ENCODE results near the gene IRF1.

The IRF1 gene

GRCh38 chr5:132500244-132500930, 9.8 kb upstream of the IRF1 start:
- DNase-seq, result no peak

GRCh38 chr5:132499440-132500243, 9.1 kb upstream of the IRF1 start:
- DNase-seq, result no peak

DNA sequence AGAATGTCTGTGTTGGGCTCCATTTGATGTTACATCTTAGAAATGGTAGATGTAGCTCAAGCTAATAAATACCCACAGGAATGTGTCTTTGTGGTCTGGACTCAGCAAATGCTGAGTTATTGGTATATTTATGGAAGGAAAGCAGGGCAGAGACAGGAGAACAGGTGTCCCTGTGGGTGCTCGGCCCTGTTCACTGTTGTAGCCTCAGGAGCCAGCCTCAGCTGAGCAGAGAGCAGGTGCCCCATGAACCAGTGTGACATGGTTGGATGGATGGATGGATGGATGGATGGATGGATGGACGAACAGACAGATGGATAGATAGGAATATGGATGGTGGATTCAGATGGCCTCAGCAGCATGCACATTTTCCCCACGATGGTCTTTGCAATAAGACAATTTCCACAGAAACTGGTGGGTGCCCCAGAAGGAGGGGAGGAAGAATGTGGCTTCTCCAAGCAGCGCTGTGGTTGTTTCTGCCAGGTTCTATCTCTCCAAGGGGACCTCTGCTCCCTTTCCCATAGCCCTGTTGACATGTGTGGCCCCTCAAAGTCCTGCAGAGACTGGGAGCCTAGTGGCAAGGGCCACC, 8.2 kb upstream of the IRF1 start:
- DNase-seq, result no peak

- no peak for DNase-seq
Measured at GRCh38 chr5:132498152-132498551, 7.6 kb upstream of the IRF1 start.

GRCh38 chr5:132497488-132497997, 7.0 kb upstream of the IRF1 start:
- no peak for DNase-seq

DNA sequence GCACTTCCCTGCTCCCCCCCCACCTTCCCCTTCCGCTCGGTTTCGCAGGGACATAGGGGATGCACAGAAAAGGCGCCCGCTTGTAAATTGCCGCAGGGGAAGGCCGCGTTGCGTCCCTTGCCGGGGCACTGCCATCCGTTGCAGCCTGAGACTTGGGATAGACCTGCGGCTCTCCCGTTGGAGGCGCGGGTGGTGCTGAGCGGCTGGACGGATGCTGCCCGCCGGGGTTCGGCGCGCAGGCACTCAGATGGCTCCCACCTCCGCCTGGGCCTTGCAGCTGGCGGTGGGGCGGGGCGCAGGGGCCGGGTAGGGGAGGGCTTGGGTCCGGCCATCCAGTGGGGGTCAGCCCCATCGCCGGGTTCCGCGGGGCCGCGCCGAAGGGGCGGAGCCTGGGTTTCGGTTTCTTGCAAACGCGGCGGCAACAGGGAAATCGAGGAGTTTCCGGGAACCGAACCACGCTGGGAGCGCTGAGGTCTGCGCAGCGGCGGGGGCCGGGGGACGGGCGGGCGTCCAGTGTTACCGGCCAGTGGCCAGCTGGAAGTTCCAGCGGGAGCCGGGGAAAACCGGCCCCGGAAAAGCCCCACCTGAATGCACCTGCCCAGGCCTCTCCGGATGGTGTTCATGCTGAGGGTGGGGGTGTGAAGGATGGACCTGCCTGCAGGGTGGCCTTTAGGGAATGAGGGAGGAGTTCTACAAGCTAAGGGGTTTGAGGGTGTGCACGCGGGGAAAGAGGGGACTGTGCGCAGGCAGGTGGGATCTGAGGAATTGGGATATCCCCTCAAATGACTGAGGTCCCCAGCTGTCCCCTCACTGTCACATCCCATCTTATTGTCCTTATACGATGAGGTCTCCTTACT, 6.3 kb upstream of the IRF1 start:
- DNase-seq, result peak; percentile 28

GRCh38 chr5:132496191-132496630, 5.6 kb upstream of the IRF1 start:
- peak; percentile 87 for DNase-seq

DNA sequence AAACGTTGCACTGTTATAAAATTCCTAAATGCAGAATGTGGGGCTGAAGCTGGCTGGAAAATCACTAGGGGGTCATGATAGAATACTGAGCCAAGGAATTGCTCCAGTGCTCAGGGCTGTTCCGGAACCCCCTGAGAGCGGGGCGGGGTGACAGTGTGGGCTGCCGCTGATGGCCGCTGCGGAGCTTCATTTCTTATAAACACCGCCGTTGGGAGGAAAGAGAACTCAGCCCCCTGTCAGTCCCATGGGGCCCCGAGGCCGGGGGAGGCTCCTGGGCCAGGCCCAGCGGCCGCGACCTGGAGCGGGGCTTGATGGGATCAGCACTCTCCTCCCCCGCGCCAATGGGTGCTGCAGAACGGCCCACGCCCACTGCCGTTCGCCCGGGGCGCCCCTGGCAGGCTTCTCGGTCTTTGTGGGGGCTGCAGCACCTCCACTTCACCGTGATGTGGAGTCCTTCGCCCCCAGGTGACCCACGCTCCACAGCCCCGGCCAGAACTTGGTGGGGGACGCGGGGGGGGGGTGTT, 5.2 kb upstream of the IRF1 start:
- peak; percentile 48 for DNase-seq

GRCh38 chr5:132493821-132494220, 3.2 kb upstream of the IRF1 start:
- DNase-seq, result no peak

GRCh38 chr5:132493241-132493640, 2.7 kb upstream of the IRF1 start:
- DNase-seq, result no peak

- DNase-seq, result no peak
Measured at GRCh38 chr5:132492386-132493125, 2.0 kb upstream of the IRF1 start.

GRCh38 chr5:132491368-132492364, 1.1 kb upstream of the IRF1 start:
- no peak for DNase-seq

DNA sequence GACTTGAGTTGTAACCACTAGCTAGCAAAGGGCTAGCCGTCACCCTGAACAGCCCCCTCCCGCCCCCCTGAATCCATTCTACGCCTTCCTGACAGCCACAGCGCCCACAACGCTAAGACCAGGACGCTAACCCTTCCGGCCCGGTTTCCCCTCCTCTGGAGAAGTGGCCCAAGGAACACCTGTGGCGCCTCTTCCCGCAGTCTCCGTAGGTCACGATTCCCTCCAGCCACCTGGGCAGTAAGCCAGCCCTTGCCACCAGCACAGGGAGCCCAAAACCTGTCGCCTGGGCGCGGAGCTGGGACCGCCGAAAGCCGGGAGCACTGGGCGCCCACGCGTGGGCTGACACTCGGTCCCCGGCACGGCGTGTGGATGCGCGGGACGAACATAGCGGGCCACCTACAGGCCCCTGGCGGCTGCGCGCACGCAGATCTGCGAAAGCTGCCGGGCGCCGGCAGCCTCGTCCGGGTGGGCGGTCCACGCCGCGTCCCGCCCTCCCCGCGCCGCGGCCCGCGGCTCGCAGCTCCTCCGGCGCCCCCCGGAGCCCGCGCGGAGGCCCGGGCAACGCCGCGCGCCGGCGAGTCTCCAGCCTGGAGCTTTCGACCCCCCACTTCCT, 596 bp downstream of the IRF1 start:
- no peak for DNase-seq

DNA sequence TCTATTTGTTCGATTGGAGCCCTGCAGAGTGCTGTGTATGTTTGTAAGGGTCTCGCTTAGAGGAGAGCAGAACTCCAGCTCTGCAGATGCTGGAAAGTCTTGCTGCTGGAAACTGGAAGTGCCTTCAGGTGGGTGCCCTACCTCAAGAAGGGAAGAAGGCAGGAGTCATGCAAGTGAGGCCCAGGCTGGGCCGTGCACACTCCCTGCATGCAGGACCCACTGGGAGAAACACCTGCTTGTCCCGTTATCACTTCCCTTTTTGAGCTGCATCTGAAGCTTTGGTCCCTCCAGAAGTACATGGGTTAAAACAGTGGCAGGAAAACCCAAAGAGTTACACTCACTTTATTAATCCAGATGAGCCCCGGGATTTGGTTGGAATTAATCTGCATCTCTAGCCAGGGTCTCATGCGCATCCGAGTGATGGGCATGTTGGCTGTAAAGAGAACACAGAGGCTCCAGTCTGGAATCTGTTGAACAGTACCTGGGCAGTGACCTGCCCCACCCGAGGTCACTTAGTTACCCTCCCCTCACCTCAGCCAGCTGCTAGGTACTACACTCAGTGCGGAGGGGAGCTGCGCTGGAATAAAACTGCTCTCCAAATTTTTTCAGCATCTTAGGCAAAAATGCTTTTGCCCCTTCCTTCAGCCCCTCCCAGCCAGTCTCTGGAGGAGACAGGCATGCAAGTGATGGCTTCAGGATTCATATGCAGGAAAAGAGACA, 1.4 kb downstream of the IRF1 start:
- no peak for DNase-seq

GRCh38 chr5:132488590-132488989, 2.0 kb downstream of the IRF1 start:
- DNase-seq, result no peak

- no peak for DNase-seq
Measured at GRCh38 chr5:132487841-132488555, 2.6 kb downstream of the IRF1 start.

DNA sequence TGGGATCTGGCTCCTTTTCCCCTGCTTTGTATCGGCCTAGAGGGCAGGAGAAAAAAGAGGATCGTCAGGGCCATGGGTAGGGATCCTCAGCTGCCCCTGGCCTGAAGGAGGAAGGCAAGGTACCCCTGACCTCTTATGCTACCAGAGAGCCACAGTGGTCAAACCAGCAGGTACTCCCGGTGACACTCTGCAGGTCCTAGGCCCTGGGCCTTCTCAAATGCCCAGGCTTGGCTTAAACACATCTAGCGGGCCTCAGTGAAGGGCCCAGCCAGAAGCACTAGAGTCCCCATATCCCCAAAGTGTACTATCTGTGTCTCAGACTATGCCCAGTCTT, 3.5 kb downstream of the IRF1 start:
- DNase-seq, result no peak

DNA sequence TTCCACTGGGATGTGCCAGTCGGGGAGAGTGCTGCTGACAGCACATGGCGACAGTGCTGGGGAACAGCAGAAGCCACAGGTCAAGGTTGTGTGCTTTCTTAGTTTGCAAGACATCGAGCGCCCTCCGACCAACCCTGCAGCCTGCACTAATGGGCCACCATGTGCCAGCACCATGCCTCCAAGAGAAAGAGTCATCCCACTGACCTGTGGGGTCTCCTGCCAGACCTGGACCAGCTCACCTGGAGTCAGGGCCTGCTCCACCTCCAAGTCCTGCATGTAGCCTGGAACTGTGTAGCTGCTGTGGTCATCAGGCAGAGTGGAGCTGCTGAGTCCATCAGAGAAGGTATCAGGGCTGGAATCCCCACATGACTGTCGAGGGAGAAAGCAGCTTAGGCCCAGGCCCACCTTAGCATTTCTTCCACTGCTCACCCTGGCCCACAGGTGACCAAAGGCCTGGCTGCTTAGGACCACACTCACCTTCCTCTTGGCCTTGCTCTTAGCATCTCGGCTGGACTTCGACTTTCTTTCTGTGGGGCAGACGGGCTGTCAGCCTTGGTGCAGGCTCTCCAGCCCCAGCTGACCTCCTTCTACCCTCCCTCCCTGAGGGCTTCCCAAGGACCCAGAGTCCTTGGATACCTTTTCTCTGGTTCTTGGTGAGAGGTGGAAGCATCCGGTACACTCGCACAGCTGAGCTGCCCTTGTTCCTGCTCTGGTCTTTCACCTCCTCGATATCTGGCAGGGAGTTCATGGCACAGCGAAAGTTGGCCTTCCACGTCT, 4.1 kb downstream of the IRF1 start:
- no peak for DNase-seq
